ENCODE data around the gene PDAP1.
"Not testable (repeated sequence)": the region's sequence is repeated elsewhere in the genome, so short reads cannot be mapped to it uniquely, and the experiment has no call there.

The PDAP1 gene

GRCh38 chr7:99395616-99396327 lies 12.6 kb downstream of the PDAP1 start:
- no peak for DNase-seq

GRCh38 chr7:99394188-99394502 lies 14.3 kb downstream of the PDAP1 start:
- no peak for DNase-seq

- no peak for DNase-seq
Observed at GRCh38 chr7:99393355-99394187, 14.8 kb downstream of the PDAP1 start.

- peak; percentile 78 for DNase-seq
Observed at GRCh38 chr7:99392659-99393354, 15.6 kb downstream of the PDAP1 start.

DNA sequence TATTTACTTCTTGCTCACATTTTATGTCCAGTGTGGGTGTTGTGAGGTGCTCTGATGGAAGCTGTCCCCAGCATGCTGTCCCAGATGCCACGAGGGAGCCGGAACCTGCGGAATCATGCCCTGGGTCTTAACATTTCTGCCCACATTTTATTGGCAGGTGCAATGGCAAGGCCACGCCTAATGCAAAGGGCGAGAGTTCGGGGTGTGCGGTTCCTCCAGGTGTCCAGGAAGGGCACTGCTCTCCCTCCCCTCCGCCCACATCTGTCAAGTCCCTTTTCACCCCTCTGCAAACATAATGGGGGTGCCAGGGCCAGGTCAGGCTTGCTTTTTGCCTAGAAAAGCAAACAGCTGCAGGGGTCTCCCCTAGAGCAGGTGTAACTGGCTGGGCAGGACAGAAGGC lies 16.4 kb downstream of the PDAP1 start:
- DNase-seq, result no peak

GRCh38 chr7:99390941-99391602 lies 17.3 kb downstream of the PDAP1 start:
- no peak for DNase-seq

GRCh38 chr7:99389772-99390171 lies 18.6 kb downstream of the PDAP1 start:
- DNase-seq, result no peak

DNA sequence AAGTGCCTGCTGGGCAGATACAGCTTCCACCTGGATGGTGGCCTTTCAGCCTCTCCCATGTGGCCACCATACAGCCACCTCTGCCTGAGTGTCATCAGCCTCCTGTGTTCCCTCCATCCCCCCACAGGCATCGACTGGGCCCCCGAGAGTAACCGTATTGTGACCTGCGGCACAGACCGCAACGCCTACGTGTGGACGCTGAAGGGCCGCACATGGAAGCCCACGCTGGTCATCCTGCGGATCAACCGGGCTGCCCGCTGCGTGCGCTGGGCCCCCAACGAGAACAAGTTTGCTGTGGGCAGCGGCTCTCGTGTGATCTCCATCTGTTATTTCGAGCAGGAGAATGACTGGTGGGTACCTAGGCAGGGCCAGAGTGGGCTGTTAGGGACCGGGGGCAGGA lies 20.5 kb downstream of the PDAP1 start:
- DNase-seq, result no peak

- not testable (repeated sequence) for DNase-seq
Observed at GRCh38 chr7:99387239-99387635, 21.2 kb downstream of the PDAP1 start.

GRCh38 chr7:99386584-99387238 lies 21.7 kb downstream of the PDAP1 start:
- DNase-seq, result peak; percentile 11

- no peak for DNase-seq
Observed at GRCh38 chr7:99385564-99385963, 22.8 kb downstream of the PDAP1 start.

GRCh38 chr7:99384523-99384922 lies 23.9 kb downstream of the PDAP1 start:
- DNase-seq, result no peak

- DNase-seq, result no peak
Observed at GRCh38 chr7:99383791-99384370, 24.5 kb downstream of the PDAP1 start.

- no peak for DNase-seq
Observed at GRCh38 chr7:99383203-99383602, 25.2 kb downstream of the PDAP1 start.

- no peak for DNase-seq
Observed at GRCh38 chr7:99381664-99382075, 26.7 kb downstream of the PDAP1 start.

GRCh38 chr7:99380823-99381663 lies 27.4 kb downstream of the PDAP1 start:
- DNase-seq, result peak; percentile 90

DNA sequence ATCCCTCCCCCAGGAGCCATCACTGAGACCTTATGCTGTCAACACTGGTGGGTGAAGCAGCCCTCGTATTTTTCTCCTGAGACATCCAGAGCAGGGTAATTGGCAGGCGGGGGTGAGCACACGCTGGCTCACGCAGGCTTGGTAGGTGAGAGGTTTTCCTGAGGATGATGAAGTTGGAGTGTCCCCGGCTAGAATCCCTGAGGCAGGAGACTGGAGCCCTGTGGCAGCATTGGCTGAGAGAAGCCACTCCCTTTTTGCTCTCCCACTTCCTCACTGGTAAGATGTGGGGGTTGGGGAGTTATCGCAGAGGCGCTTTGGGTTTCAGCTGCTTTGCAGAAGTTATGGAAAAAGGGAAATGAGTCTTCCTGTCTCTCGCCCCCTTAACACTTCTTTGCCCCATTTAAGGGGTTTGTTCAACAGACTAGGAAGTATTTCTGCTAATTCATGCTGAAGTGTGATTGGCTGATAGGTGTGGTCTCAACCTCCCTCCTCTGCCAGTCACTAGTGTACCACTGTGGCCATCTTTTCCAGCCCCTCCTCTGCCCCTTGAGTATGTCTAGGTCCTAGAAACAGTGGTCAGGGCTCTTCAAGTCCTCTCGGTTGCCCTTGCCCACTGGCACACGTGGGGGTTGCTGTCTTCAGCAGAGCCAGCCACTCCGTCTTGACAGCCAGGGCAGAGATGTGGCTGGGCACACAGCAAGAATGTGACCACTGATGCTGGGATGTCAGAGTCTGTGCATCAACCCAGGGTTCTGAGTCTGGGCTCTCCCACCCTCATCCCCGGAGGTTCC lies 28.2 kb downstream of the PDAP1 start:
- peak; percentile 30 for DNase-seq

GRCh38 chr7:99379693-99380031 lies 28.7 kb downstream of the PDAP1 start:
- DNase-seq, result not testable (repeated sequence)

DNA sequence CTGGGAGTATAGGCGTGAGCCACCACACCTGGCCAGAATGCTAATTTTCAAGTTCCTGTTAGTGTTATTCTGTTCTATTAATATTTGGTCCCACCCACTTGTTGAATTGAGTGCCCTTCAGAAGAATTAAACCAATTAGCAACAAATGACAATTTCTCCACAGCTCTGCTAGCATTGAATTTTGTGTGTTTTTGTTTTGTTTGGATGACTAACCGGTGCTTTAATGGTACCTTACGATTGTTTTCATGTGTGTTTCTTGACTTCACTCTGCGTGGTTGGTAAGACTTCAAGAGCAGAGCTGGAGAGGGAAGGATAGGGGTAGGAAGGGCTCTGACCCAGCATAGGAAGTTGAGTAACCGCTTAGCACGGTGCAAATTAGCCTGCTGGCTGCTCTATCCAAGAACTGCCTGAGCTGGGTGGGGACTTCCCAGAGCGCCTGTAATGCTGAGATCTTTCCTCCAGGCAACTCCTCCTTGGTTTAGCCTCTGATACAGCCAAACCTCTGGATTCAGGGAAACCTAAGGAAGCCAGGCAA lies 29.3 kb downstream of the PDAP1 start:
- peak; percentile 39 for DNase-seq

DNA sequence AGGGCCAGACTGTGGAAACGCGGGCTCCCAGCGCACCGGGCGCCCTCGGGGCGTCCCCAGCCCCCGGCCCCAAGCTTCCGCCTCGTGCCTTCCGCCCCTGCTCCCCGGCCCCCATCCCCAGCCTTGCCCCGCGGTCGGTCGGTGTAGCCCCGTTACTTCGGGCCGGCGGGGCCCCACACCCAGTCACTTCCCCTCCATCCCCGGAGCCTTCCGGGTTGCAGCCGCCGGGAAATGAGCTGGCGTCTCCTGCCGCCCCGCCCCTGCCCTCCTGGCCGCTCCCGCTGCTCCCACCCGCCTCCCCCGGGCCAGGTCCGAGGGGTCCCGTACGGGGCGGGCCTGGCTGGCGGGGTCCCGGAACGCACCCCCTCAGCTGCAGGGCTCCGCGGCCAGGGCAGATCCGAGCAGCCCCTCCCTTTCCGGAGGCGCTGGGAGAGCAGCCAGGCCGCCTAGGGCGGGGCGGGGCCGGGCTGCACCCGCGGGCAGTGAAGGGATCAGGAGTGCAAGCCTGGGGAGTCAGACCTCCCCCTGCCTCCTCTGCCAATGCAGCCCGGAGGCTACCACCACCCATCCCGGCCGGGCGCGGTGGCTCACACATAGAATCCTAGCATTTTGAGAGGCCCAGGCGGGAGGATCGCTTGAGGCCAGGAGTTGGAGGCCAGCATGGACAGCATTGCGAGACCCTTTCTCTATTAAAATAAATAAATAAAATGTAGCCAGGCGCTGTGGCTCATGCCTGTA lies 33.2 kb downstream of the PDAP1 start:
- DNase-seq, result peak; percentile 65

Data from stimulated activated naive CD4-positive, alpha-beta T cell treated with Interleukin-2 at 50 U/mL for 16 hours (primary cell).